Measurements from ENCODE around the gene ALKBH7.

DNA sequence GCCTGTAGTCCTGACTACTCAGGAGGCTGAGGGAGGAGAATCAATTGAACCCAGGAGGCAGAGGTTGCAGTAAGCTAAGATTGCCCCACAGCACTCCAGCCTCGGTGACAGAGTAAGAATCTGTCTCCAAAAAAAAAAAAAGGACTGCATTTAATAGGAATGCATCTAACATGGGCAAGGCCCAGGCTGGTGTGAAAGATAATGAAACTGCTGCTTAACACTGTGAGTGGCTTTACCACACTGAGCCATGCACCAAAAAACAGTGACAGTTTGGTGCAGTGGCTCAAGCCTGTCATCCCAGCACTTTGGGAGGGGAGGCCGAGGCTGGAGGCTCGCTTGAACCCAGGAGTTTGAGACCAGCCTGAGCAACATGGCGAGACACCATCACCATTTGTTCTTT, 11.8 kb downstream of the ALKBH7 start:
- no peak for TF ChIP-seq POLR2AphosphoS5 (IDR thresholded peaks at IDR 0.05; ENCODE audit: low read depth, low read length)
- no peak for TF ChIP-seq TAF1 (IDR thresholded peaks at IDR 0.05; ENCODE audit: borderline replicate concordance, insufficient read depth, low read length)

Measured in PFSK-1 (cell line).